Measurements from ENCODE around the gene SNAPC1. TPM values are rescaled to one million over a fixed set of nuclear protein-coding genes. Genes with fewer than 3 reads are reported as not detected.

SNAPC1 gene
- total and polyA plus RNA-seq, 12 donors = 3.2 to 12.7 (median 7.5) TPM

GRCh38 chr14:61724133-61724532 lies 38.1 kb upstream of the SNAPC1 start:
- no peak for TF ChIP-seq POLR2A (IDR thresholded peaks at IDR 0.05)
- TF ChIP-seq CTCF (IDR thresholded peaks at IDR 0.05) = no peak
- Histone ChIP-seq H3K27me3 (no peaks in the 10 kb centered on the region), H3K9me3 (replicated peaks in 1 of 3) (no peaks in the 10 kb centered on the region), H3K27ac (no peak overlapping the region), H3K4me1 (replicated peaks in 1 of 2) (peaks cover 5 to 26% of the 10 kb centered on the region in 2 donors), H3K4me3 (no peak overlapping the region), H3K36me3 (replicated peaks in 1 of 2) (peaks cover 0 to 74% of the 10 kb centered on the region in 2 donors)
- WGBS, 4 donors = 66 to 80% (median 72%) methylated on average over 2 of the region's 2 CpGs
- intact Hi-C loops (cut with DNase I) = no loop called here
- no peak for DNase-seq

GRCh38 chr14:61726778-61727658 lies 35.2 kb upstream of the SNAPC1 start:
- no peak for TF ChIP-seq POLR2A (IDR thresholded peaks at IDR 0.05)
- TF ChIP-seq CTCF (IDR thresholded peaks at IDR 0.05) = no peak
- intact Hi-C loops (cut with DNase I) = no loop called here
- H3K9me3 ChIP-seq (replicated peaks in 1 of 3) = no peaks in the 10 kb centered on the region
- WGBS, 4 donors = 79 to 82% (median 79%) methylated on average over 7 of the region's 7 CpGs
- H3K4me1 ChIP-seq (replicated peaks in 1 of 2) = peaks cover 0 to 10% of the 10 kb centered on the region in 2 donors
- H3K4me3 ChIP-seq = no peak overlapping the region
- H3K27me3 ChIP-seq = no peaks in the 10 kb centered on the region
- no peak for DNase-seq
- peaks cover 0 to 83% of the 10 kb centered on the region in 2 donors for H3K36me3 ChIP-seq (replicated peaks in 1 of 2)
- no peak overlapping the region for H3K27ac ChIP-seq

GRCh38 chr14:61730756-61731373 lies 31.4 kb upstream of the SNAPC1 start:
- WGBS, 4 donors = 57 to 73% (median 63%) methylated on average over 2 of the region's 2 CpGs
- H3K27ac ChIP-seq = no peak overlapping the region

More at GRCh38 chr14:61730756-61731373, 31.4 kb upstream of the SNAPC1 start:
- intact Hi-C loops (cut with DNase I) = loop anchor here in 1 of 2 donors (5.0 kb wide), 1 partner anchor 269 kb away; no protein-coding TSS in a partner anchor
- DNase-seq = no peak
- H3K4me1 ChIP-seq (replicated peaks in 1 of 2) = peaks cover 0 to 14% of the 10 kb centered on the region in 2 donors
- H3K9me3 ChIP-seq (replicated peaks in 1 of 3) = no peaks in the 10 kb centered on the region
- peak; percentile 17 to 75 (median 54) for TF ChIP-seq CTCF (IDR thresholded peaks at IDR 0.05)
- no peak for TF ChIP-seq POLR2A (IDR thresholded peaks at IDR 0.05)
- H3K27me3 ChIP-seq = no peaks in the 10 kb centered on the region
- H3K36me3 ChIP-seq (replicated peaks in 1 of 2) = peaks cover 0 to 87% of the 10 kb centered on the region in 2 donors
- no peak overlapping the region for H3K4me3 ChIP-seq
